Left ventricle myocardium inferior (tissue), 1 donor: Measurements from ENCODE around the gene CITED4. TPM values are rescaled to one million over a fixed set of nuclear protein-coding genes. Genes with fewer than 3 reads are reported as not detected.
A peak's percentile ranks its signal among the peaks of the same experiment; 100 is the strongest.

Experiments used
- DNase-seq: peaks from one replicate; pipeline ENCODE4 v3.0.0-alpha.2; 2020
- H3K27ac ChIP-seq: fragments of 200-600 bp; replicated peaks from 2 replicates; pipeline ENCODE4 v1.8.0; 2021
- H3K27me3 ChIP-seq: fragments of 200-600 bp; 2 replicates; pipeline ENCODE4 v1.8.0; 2021; ENCODE audit warnings: low read depth
- H3K36me3 ChIP-seq: fragments of 200-600 bp; 2 replicates; pipeline ENCODE4 v1.8.0; 2021
- H3K4me1 ChIP-seq: fragments of 200-600 bp; 2 replicates; pipeline ENCODE4 v1.8.0; 2021
- H3K4me3 ChIP-seq: fragments of 200-600 bp; 2 replicates; pipeline ENCODE4 v1.8.0; 2021; ENCODE audit warnings: mild to moderate bottlenecking, moderate library complexity
- H3K9me3 ChIP-seq: fragments of 200-600 bp; replicated peaks from 2 replicates; pipeline ENCODE4 v1.8.0; 2021
- CTCF ChIP-seq: fragments of 200-600 bp; IDR thresholded peaks from 2 replicates; pipeline ENCODE4 v1.8.0; 2021; ENCODE audit warnings: antibody characterized with exemption, mild to moderate bottlenecking, borderline replicate concordance
- intact Hi-C: fragments of 100-400 bp; cut with micrococcal nuclease; formaldehyde crosslinking; loops from one replicate; pipeline ENCODE4 v1.11.0; 2022
- total RNA-seq: library from RNA; stranded (reverse); fragmentation: NEBNext Ultra II Directional; extraction: Animal tissue kit (Norgen Biotek cat#: 25700); gene quantifications from one replicate; pipeline ENCODE4 v1.2.1, GENCODE V29; 2021
- donor health status: DM: no; HTN: yes; CAD: no; lungs with severe emphysema.

The CITED4 gene
- total RNA-seq, 1 donor from 2014 or later, result 24.4 TPM

- intact Hi-C loops, result no loop called here
- Histone ChIP-seq H3K4me3 (no peak overlapping the region), H3K27ac (no peak overlapping the region), H3K36me3 (no peaks in the 10 kb centered on the region), H3K9me3 (no peaks in the 10 kb centered on the region), H3K4me1 (peaks cover 10% of the 10 kb centered on the region), H3K27me3 (no peaks in the 10 kb centered on the region)
- TF ChIP-seq CTCF, result no peak
- no peak for DNase-seq
Measured at GRCh38 chr1:40906781-40907400, 44.7 kb upstream of the CITED4 start.

GRCh38 chr1:40905061-40905460, 42.9 kb upstream of the CITED4 start:
- Histone ChIP-seq H3K9me3 (no peaks in the 10 kb centered on the region), H3K27ac (no peak overlapping the region), H3K4me3 (no peak overlapping the region), H3K4me1 (peaks cover 10% of the 10 kb centered on the region), H3K27me3 (no peaks in the 10 kb centered on the region), H3K36me3 (no peaks in the 10 kb centered on the region)
- DNase-seq, result no peak
- intact Hi-C loops, result no loop called here
- no peak for TF ChIP-seq CTCF

GRCh38 chr1:40903106-40903505, 40.9 kb upstream of the CITED4 start:
- Histone ChIP-seq H3K27ac (no peak overlapping the region), H3K4me1 (peaks cover 10% of the 10 kb centered on the region), H3K27me3 (no peaks in the 10 kb centered on the region), H3K9me3 (no peaks in the 10 kb centered on the region), H3K4me3 (no peak overlapping the region), H3K36me3 (no peaks in the 10 kb centered on the region)
- intact Hi-C loops, result no loop called here
- DNase-seq, result no peak
- TF ChIP-seq CTCF, result no peak

- peaks cover 10% of the 10 kb centered on the region for H3K4me1 ChIP-seq
- intact Hi-C loops, result no loop called here
- no peak overlapping the region for H3K27ac ChIP-seq
- no peak for TF ChIP-seq CTCF
- peak; percentile 30 for DNase-seq
- no peaks in the 10 kb centered on the region for H3K9me3 ChIP-seq
- no peak overlapping the region for H3K4me3 ChIP-seq
- H3K36me3 ChIP-seq, result no peaks in the 10 kb centered on the region
- H3K27me3 ChIP-seq, result no peaks in the 10 kb centered on the region
Measured at GRCh38 chr1:40901886-40902852, 40.0 kb upstream of the CITED4 start.

GRCh38 chr1:40899230-40899870, 37.2 kb upstream of the CITED4 start:
- no peak for TF ChIP-seq CTCF
- Histone ChIP-seq H3K4me1 (peaks cover 10% of the 10 kb centered on the region), H3K9me3 (peaks cover 13% of the 10 kb centered on the region), H3K27ac (no peak overlapping the region), H3K4me3 (no peak overlapping the region), H3K36me3 (no peaks in the 10 kb centered on the region), H3K27me3 (no peaks in the 10 kb centered on the region)
- DNase-seq, result no peak
- intact Hi-C loops, result no loop called here
